ENCODE measurements around the gene CUTA. TPM values are rescaled to one million over a fixed set of nuclear protein-coding genes. Genes with fewer than 3 reads are reported as not detected.

The CUTA gene
- total RNA-seq, 3 donors from 2014 or later (not counting 1 experiment from before 2014, with no cell fraction given): 166 to 186 (median 184) TPM

GRCh38 chr6:33427585-33428223, 9.8 kb upstream of the CUTA start:
- DNase-seq: peak; percentile 67 to 79
- Histone ChIP-seq H3K9me3 (ENCODE audit: control insufficient read depth, insufficient read depth, low read length) (no peaks in the 10 kb centered on the region), H3K4me3 (ENCODE audit: low read length) (peak overlapping the region; percentile 48), H3K36me3 (ENCODE audit: control insufficient read depth, insufficient read depth, low read length) (no peaks in the 10 kb centered on the region), H3K27ac (ENCODE audit: low read length) (peak overlapping the region; percentile 89), H3K27me3 (ENCODE audit: control insufficient read depth, insufficient read depth, low read length) (no peaks in the 10 kb centered on the region), H3K4me1 (ENCODE audit: control insufficient read depth, insufficient read depth, low read length) (peaks cover 77% of the 10 kb centered on the region)
- no peaks in the 10 kb centered on the region for H3K27me3 Mint-ChIP-seq (ENCODE audit: low read depth in 2 of 2)
- H3K27ac Mint-ChIP-seq: peak overlapping the region; percentile 88 to 92
- intact Hi-C loops (cut with micrococcal nuclease): loop anchor here (1.0 to 2.0 kb wide), 4 partner anchors 9 to 37 kb away; partner anchors contain the start of genes CUTA, KIFC1, PHF1 and ZBTB9
- H3K9me3 Mint-ChIP-seq: no peaks in the 10 kb centered on the region
- WGBS (ENCODE audit: insufficient coverage): 0% methylated on average over 62 of the region's 79 CpGs
- no peaks in the 10 kb centered on the region for H3K36me3 Mint-ChIP-seq
- H3K4me3 Mint-ChIP-seq: peak overlapping the region; percentile 90
- no peak for TF ChIP-seq CTCF (IDR thresholded peaks at IDR 0.05)
- H3K4me1 Mint-ChIP-seq: peaks cover 71 to 90% of the 10 kb centered on the region in 2 donors
- peak; percentile 8 to 17 (median 9) for ATAC-seq

- WGBS (ENCODE audit: insufficient coverage): 7% methylated on average over 10 of the region's 12 CpGs
- Mint-ChIP-seq H3K4me3 (peak overlapping the region; percentile 90), H3K27me3 (ENCODE audit: low read depth in 2 of 2) (no peaks in the 10 kb centered on the region), H3K9me3 (no peaks in the 10 kb centered on the region), H3K36me3 (no peaks in the 10 kb centered on the region), H3K4me1 (peaks cover 63 to 82% of the 10 kb centered on the region in 2 donors), H3K27ac (peak overlapping the region; percentile 88 to 92)
- Histone ChIP-seq H3K36me3 (ENCODE audit: control insufficient read depth, insufficient read depth, low read length) (no peaks in the 10 kb centered on the region), H3K27ac (ENCODE audit: low read length) (peak overlapping the region; percentile 89), H3K27me3 (ENCODE audit: control insufficient read depth, insufficient read depth, low read length) (no peaks in the 10 kb centered on the region), H3K4me3 (ENCODE audit: low read length) (peak overlapping the region; percentile 66), H3K9me3 (ENCODE audit: control insufficient read depth, insufficient read depth, low read length) (no peaks in the 10 kb centered on the region), H3K4me1 (ENCODE audit: control insufficient read depth, insufficient read depth, low read length) (peaks cover 68% of the 10 kb centered on the region)
- intact Hi-C loops (cut with micrococcal nuclease): loop anchor here (1.0 to 2.0 kb wide), 3 partner anchors 9 to 36 kb away; partner anchors contain the start of genes CUTA, KIFC1 and PHF1
- DNase-seq (peak; percentile 47 to 78), ATAC-seq (peak; percentile 35 to 48 (median 43))
- TF ChIP-seq CTCF (IDR thresholded peaks at IDR 0.05): no peak
These were observed 8.9 kb upstream of the CUTA start for GRCh38 chr6:33426590-33427511.

GRCh38 chr6:33425668-33426577, 8.0 kb upstream of the CUTA start:
- TF ChIP-seq CTCF (IDR thresholded peaks at IDR 0.05): peak; percentile 42
- intact Hi-C loops (cut with micrococcal nuclease): loop anchor here (2.0 kb wide), 2 partner anchors 15 to 35 kb away; partner anchors contain the start of genes KIFC1 and PHF1
- Mint-ChIP-seq H3K9me3 (no peaks in the 10 kb centered on the region), H3K27me3 (ENCODE audit: low read depth in 2 of 2) (no peaks in the 10 kb centered on the region), H3K27ac (peak overlapping the region; percentile 88 to 92), H3K4me1 (peaks cover 59 to 77% of the 10 kb centered on the region in 2 donors), H3K4me3 (peak overlapping the region; percentile 90), H3K36me3 (no peaks in the 10 kb centered on the region)
- 1% methylated on average over 39 of the region's 43 CpGs for WGBS (ENCODE audit: insufficient coverage)
- ATAC-seq: peak; percentile 50 to 76 (median 67)
- H3K27ac ChIP-seq (ENCODE audit: low read length): peak overlapping the region; percentile 89
- H3K27me3 ChIP-seq (ENCODE audit: control insufficient read depth, insufficient read depth, low read length): no peaks in the 10 kb centered on the region
- no peaks in the 10 kb centered on the region for H3K9me3 ChIP-seq (ENCODE audit: control insufficient read depth, insufficient read depth, low read length)
- peak overlapping the region; percentile 66 for H3K4me3 ChIP-seq (ENCODE audit: low read length)
- no peaks in the 10 kb centered on the region for H3K36me3 ChIP-seq (ENCODE audit: control insufficient read depth, insufficient read depth, low read length)
- DNase-seq: peak; percentile 69 to 89
- peaks cover 59% of the 10 kb centered on the region for H3K4me1 ChIP-seq (ENCODE audit: control insufficient read depth, insufficient read depth, low read length)

All from natural killer cell (primary cell).